Fibroblast of lung (primary cell): ENCODE data around the gene PGF. TPM values are rescaled to one million over a fixed set of nuclear protein-coding genes. Genes with fewer than 3 reads are reported as not detected.

Experiments
- DNase-seq, 2 donors: peaks; one replicate each; pipeline versions ENCODE4 v3.0.0 to v3.0.0-alpha.2; 2010; ENCODE audit warnings: low read depth in 2 of 2
- H2AFZ ChIP-seq: 2 replicates; pipeline ENCODE4 v1.5.1; 2012; ENCODE audit warnings: low read length, control low read depth, inconsistent platforms
- H3K27ac ChIP-seq: 2 replicates; pipeline ENCODE4 v1.5.1; 2011; ENCODE audit warnings: low read length, control low read depth; ENCODE audit not compliant: insufficient read depth
- H3K27me3 ChIP-seq: 2 replicates; pipeline ENCODE4 v1.5.1; 2011; ENCODE audit warnings: mild to moderate bottlenecking, low read length; ENCODE audit not compliant: control insufficient read depth, insufficient read depth
- H3K36me3 ChIP-seq: 2 replicates; pipeline ENCODE4 v1.5.1; 2011; ENCODE audit warnings: low read length; ENCODE audit not compliant: control insufficient read depth, insufficient read depth
- H3K4me1 ChIP-seq: 2 replicates; pipeline ENCODE4 v1.5.1; 2011; ENCODE audit warnings: low read length; ENCODE audit not compliant: control insufficient read depth, insufficient read depth; ENCODE audit errors: extremely low read depth
- H3K4me2 ChIP-seq: 2 replicates; pipeline ENCODE4 v1.5.1; 2011; ENCODE audit warnings: low read length, control low read depth; ENCODE audit not compliant: insufficient read depth; ENCODE audit errors: extremely low read depth
- H3K4me3 ChIP-seq, 4 experiments: fragments of 200-600 bp in 1 of 4; sonication (generic) in 1 of 4; replicated peaks in 1 of 4; 2 replicates each; pipeline ENCODE4 v1.5.1; 2011 to 2016; ENCODE audit warnings: low read length in 4 of 4, low read depth in 3 of 4, mild to moderate bottlenecking in 3 of 4, control low read depth in 2 of 4, inconsistent platforms in 1 of 4, mixed read lengths in 1 of 4; ENCODE audit not compliant: insufficient read depth in 1 of 4; ENCODE audit errors: control extremely low read depth in 1 of 4
- H3K79me2 ChIP-seq: 2 replicates; pipeline ENCODE4 v1.5.1; 2012; ENCODE audit warnings: mild to moderate bottlenecking, low read length, inconsistent platforms; ENCODE audit not compliant: control insufficient read depth, insufficient read depth
- H3K9ac ChIP-seq: 2 replicates; pipeline ENCODE4 v1.5.1; 2011; ENCODE audit warnings: mild to moderate bottlenecking, low read length, control low read depth; ENCODE audit not compliant: insufficient read depth
- H3K9me3 ChIP-seq: 2 replicates; pipeline ENCODE4 v1.5.1; 2012; ENCODE audit warnings: low read depth, low read length; ENCODE audit not compliant: control insufficient read depth, insufficient read depth
- H4K20me1 ChIP-seq: 2 replicates; pipeline ENCODE4 v1.5.1; 2011; ENCODE audit warnings: low read length; ENCODE audit not compliant: control insufficient read depth, insufficient read depth; ENCODE audit errors: extremely low read depth
- EZH2 ChIP-seq: IDR thresholded peaks from 2 replicates; pipeline ENCODE4 v1.5.1; 2012; ENCODE audit warnings: low read length, control low read depth, mild to moderate bottlenecking; ENCODE audit errors: missing control alignments
- polyA plus RNA-seq, 2 donors: library from polyadenylated mRNA; depleted of rRNA in 1 of 2; stranded (reverse) in 1 of 2; unstranded in 1 of 2; fragments of >200 nt; gene quantifications; 2 replicates each; pipeline ENCODE4 v1.2.1, GENCODE V29; 2011 to 2012; ENCODE audit warnings: missing spikeins in 1 of 2
- total RNA-seq: library from RNA; depleted of rRNA; stranded (reverse); fragments of >200 nt; gene quantifications from 2 replicates; pipeline ENCODE4 v1.2.1, GENCODE V29; 2014
- TF ChIP-seq, protein P1 (sequence below), 2 donors: IDR thresholded peaks in 1 of 2; conservative IDR thresholded peaks in 1 of 2; 1 replicate in 1 of 2; 2 replicates in 1 of 2; pipeline ENCODE4 v1.5.1; 2011 to 2012; ENCODE audit warnings: low read length in 2 of 2, control low read depth in 1 of 2, inconsistent platforms in 1 of 2, low read depth in 1 of 2, mild to moderate bottlenecking in 1 of 2

PGF gene
- total and polyA plus RNA-seq, 2 donors (not counting 1 experiment from before 2014, with no cell fraction given): 1.1 to 7.6 TPM

DNA sequence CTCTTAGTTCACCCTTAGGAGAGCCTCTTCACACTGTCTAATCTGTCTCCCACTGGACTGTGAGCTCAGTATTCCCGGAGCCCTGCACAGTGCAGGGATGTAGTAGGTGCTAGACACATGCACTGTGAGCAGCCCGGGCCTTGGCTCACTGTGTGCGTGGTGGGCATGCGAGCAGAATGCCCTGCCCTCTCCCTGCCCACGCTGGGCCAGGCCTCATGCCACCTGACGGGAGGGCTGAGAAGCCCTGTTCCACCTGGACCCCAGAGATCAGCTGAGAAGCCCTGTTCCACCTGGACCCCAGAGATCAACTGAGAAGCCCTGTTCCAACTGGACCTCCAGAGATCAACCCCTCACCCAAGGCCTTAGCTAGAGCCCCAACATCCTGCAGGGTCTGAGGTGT, 43.3 kb downstream of the PGF start:
- Histone ChIP-seq H4K20me1 (no peaks in the 10 kb centered on the region), H3K27ac (no peak overlapping the region), H3K4me3 (no peak overlapping the region), H3K79me2 (no peaks in the 10 kb centered on the region), H3K4me1 (peaks cover 6% of the 10 kb centered on the region), H3K27me3 (no peaks in the 10 kb centered on the region), H3K4me2 (no peak overlapping the region), H3K9ac (no peak overlapping the region), H3K36me3 (no peaks in the 10 kb centered on the region), H3K9me3 (no peaks in the 10 kb centered on the region), H2AFZ (no peak overlapping the region)
- no peak for TF ChIP-seq EZH2
- TF ChIP-seq, protein P1, sequence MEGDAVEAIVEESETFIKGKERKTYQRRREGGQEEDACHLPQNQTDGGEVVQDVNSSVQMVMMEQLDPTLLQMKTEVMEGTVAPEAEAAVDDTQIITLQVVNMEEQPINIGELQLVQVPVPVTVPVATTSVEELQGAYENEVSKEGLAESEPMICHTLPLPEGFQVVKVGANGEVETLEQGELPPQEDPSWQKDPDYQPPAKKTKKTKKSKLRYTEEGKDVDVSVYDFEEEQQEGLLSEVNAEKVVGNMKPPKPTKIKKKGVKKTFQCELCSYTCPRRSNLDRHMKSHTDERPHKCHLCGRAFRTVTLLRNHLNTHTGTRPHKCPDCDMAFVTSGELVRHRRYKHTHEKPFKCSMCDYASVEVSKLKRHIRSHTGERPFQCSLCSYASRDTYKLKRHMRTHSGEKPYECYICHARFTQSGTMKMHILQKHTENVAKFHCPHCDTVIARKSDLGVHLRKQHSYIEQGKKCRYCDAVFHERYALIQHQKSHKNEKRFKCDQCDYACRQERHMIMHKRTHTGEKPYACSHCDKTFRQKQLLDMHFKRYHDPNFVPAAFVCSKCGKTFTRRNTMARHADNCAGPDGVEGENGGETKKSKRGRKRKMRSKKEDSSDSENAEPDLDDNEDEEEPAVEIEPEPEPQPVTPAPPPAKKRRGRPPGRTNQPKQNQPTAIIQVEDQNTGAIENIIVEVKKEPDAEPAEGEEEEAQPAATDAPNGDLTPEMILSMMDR (conservative IDR thresholded peaks at IDR 0.05 in 1 of 2, IDR thresholded peaks at IDR 0.05 in 1 of 2; ENCODE audit: low read depth in 1 of 2, low read length in 2 of 2): no peak
- no peak for DNase-seq

DNA sequence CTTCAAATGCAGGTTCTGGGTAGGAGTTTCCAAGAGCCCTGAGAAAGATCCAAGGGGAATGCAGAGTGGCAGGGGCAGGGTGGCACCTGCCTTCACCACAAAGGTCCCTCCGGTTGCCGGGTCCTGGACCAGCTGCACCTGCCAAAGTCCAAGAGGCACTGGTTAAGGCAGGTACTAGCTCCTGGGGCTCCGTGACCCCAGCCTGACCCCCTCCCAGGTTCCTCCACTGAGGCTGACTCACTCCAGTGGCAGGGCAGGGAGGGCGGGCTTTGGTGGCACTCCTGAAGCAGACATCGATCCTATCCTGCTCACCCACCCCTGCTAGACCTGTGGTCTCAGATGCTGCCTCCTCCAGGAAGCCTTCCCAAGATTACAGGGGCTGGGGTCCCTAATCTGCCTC, 43.7 kb downstream of the PGF start:
- Histone ChIP-seq H3K4me1 (peaks cover 3% of the 10 kb centered on the region), H4K20me1 (no peaks in the 10 kb centered on the region), H3K79me2 (no peaks in the 10 kb centered on the region), H3K4me2 (no peak overlapping the region), H3K9ac (no peak overlapping the region), H3K27me3 (no peaks in the 10 kb centered on the region), H3K4me3 (no peak overlapping the region), H2AFZ (no peak overlapping the region), H3K36me3 (peaks cover under 1% of the 10 kb centered on the region), H3K27ac (no peak overlapping the region), H3K9me3 (no peaks in the 10 kb centered on the region)
- DNase-seq: no peak
- TF ChIP-seq EZH2: no peak
- TF ChIP-seq, protein P1 (conservative IDR thresholded peaks at IDR 0.05 in 1 of 2, IDR thresholded peaks at IDR 0.05 in 1 of 2; ENCODE audit: low read depth in 1 of 2, low read length in 2 of 2): no peak

DNA sequence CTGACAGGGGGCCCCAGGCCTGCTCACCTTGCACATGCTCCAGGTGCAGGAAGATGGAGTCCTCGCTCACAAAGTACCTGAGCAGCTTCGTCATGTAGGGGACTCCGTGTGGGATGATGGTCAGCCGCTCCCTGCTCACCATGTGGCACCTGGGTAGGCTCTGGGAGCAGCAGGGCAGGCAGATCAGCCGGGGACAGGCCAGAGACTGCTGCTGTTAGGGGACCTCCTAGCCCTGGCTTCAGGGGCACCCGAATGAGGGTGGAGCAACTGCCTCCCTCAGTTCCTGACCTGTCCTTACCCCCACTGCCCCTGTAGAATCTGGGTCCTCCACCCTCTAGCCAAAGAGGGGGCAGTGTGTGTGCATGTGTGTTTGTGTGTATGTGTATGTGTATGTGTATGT, 44.2 kb downstream of the PGF start:
- H3K4me1 ChIP-seq: peaks cover 2% of the 10 kb centered on the region
- no peaks in the 10 kb centered on the region for H3K27me3 ChIP-seq
- no peak overlapping the region for H3K9ac ChIP-seq
- DNase-seq: no peak
- no peaks in the 10 kb centered on the region for H4K20me1 ChIP-seq
- peaks cover 4% of the 10 kb centered on the region for H3K36me3 ChIP-seq
- H3K4me2 ChIP-seq: no peak overlapping the region
- no peak overlapping the region for H3K4me3 ChIP-seq
- H3K9me3 ChIP-seq: no peaks in the 10 kb centered on the region
- no peaks in the 10 kb centered on the region for H3K79me2 ChIP-seq
- no peak overlapping the region for H2AFZ ChIP-seq
- H3K27ac ChIP-seq: no peak overlapping the region
- no peak for TF ChIP-seq EZH2
- TF ChIP-seq, protein P1 (conservative IDR thresholded peaks at IDR 0.05 in 1 of 2, IDR thresholded peaks at IDR 0.05 in 1 of 2; ENCODE audit: low read depth in 1 of 2, low read length in 2 of 2): no peak
